RWPE1 (cell line): ENCODE results near the gene MSL3B.

Source experiments
- CTCF ChIA-PET: fragments of 350-600 bp; sonication (Branson Sonifier 250); formaldehyde crosslinking; extraction: SDS; loops from one replicate; lab custom pipeline; 2021; lab: Yijun Ruan, JAX
- POLR2A ChIA-PET: fragments of 400-600 bp; formaldehyde crosslinking; extraction: SDS; loops from one replicate; lab custom pipeline; 2020; ENCODE audit warnings: antibody characterized with exemption; ENCODE audit not compliant: low non-redundant PET; lab: Yijun Ruan, JAX
- DNase-seq: peaks from one replicate; pipeline ENCODE4 v3.0.0; 2012; ENCODE audit warnings: low spot score
- H3K27ac ChIP-seq: fragments of 450-650 bp; 2 replicates; pipeline ENCODE4 v1.5.1; 2017
- TF ChIP-seq, protein P1 (sequence below): fragments of 450-650 bp; conservative IDR thresholded peaks from 2 replicates; pipeline ENCODE4 v1.5.1; 2017; ENCODE audit warnings: low read depth, mild to moderate bottlenecking

The MSL3B gene

DNA sequence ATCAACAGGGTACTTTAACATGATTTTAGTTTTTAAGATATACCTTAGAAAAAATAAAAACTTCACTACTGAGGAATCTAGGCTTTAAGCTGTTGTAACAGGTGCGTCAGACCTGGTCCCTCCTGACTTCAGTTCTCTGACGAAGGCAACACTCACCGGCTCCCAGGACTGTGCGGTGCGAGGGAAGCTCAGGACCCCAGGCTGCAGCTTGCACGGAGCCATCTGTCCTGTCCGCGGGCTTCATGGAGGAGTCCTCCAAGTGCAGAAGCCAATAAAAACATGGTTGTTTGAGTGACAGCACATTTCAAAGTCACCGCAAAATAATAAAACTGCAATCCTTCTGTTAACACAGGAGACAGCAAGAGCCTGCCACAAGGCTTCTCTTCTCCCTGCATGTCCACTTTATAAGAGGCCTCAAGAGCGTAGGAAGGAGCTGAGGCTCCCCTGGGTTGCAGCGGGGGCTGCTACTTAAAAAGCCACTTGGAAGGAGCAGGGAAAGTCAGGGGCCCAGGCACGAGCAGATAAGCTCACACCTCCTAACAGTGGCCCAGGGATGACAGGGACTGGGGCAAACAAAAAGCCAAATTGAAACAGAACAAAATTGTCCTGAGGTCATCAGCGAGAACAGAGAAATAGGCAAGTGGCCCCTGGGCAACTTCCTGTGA, 18.4 kb downstream of the MSL3B start:
- peak overlapping the region; percentile 26 for H3K27ac ChIP-seq
- POLR2A ChIA-PET = no interaction called here
- TF ChIP-seq, protein P1, sequence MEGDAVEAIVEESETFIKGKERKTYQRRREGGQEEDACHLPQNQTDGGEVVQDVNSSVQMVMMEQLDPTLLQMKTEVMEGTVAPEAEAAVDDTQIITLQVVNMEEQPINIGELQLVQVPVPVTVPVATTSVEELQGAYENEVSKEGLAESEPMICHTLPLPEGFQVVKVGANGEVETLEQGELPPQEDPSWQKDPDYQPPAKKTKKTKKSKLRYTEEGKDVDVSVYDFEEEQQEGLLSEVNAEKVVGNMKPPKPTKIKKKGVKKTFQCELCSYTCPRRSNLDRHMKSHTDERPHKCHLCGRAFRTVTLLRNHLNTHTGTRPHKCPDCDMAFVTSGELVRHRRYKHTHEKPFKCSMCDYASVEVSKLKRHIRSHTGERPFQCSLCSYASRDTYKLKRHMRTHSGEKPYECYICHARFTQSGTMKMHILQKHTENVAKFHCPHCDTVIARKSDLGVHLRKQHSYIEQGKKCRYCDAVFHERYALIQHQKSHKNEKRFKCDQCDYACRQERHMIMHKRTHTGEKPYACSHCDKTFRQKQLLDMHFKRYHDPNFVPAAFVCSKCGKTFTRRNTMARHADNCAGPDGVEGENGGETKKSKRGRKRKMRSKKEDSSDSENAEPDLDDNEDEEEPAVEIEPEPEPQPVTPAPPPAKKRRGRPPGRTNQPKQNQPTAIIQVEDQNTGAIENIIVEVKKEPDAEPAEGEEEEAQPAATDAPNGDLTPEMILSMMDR = no peak
- DNase-seq = no peak
- CTCF ChIA-PET = no interaction called here

DNA sequence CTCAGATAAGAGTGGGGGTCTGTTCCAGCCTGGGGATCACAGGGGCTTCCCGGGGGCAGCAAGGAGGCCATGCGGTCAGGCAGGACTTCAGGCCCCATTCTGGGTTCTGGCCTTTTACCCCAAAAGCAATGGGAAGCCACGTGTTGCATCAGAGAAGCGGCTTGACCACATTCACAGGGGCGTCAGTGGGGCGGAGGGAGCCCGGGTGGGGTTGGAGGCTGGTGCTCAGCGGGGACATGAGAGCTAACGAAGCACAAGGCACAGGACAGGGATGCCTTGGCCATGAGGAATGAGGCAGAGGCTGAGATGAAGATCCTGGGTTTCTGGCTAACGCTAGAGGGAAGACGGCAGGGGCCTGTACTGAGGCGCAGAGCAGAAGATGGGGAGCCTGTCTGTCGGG, 19.9 kb downstream of the MSL3B start:
- ChIA-PET CTCF (no interaction called here), POLR2A (no interaction called here)

DNA sequence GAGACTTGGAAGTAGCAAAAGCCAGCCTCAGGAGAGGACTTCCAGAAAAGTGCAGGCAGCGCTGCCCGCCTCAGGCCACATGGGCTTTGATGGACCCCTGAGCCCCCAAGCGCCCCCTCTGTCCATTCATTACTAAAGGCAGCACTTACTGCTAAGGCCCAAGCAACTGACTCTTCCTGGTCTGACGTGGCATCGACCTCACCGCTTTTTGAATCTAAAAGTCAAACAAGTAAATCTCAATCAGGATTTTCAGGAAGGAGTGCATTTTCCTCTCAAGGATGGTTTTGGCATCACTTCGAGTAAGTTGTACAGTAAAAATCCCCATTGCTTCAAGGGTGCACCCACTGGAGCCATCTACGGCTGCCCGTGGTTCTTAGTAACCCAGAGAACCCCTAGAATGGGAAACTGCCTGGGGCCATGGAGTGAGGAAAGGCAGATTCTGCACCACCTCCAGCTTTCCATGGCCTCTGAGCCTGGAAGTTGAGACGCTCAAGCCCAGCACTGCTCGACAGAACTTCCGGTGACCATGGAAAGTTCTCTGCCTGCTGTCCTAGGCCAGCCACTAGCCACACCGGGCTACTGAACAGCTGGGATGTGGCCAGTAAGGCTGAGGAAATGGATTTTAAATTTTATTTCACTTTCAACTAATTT, 20.8 kb downstream of the MSL3B start:
- no peak for DNase-seq
- peak overlapping the region; percentile 10; the same call in 1 of the 2 replicates for H3K27ac ChIP-seq
- TF ChIP-seq, protein P1 = no peak
- ChIA-PET CTCF (no interaction called here), POLR2A (no interaction called here)

More for the DNA sequence above, 19.9 kb downstream of the MSL3B start:
- TF ChIP-seq, protein P1 = no peak
- H3K27ac ChIP-seq = peak overlapping the region; percentile 26
- DNase-seq = no peak

DNA sequence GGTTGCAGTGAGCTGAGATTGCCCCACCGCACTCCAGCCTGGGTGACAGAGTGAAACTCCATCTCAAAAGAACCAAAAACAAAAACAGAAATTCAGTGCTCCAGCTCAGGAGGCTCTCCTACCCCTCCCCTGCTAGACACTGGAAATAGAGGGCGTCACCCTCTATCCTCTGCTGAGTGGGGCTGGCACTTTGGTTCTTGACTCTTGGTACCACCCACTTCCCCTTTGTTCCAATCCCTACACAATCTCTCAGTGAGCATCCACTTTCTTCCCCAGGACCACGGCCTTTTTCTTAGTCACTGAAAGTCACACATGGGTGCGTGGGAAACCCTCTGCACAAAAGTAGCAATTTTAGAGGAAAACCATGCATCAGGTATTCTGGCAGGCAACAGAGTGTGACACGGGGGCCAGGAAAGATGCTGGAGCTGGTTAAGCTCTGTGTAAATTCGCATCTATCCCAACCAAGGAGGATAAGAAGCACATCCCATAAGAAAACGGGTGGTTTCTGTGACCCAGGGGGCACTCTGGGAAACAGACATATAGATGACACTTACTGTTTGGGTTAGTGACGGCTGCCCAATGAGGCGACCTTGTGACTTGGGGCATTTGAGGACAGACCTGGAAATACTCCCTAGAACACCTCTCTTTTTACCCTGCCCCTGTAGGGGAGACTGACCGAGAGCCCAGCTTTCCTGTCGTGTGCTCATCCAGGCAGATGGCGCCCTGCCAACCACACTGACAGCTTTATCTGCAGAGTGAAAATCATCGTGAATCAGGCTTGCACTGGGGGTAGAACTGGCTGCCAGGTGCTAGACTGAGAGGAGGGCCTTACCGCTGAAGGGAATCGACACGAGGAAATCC, 21.6 kb downstream of the MSL3B start:
- no peak for DNase-seq
- ChIA-PET CTCF (no interaction called here), POLR2A (no interaction called here)
- peak overlapping the region; percentile 10; the same call in 1 of the 2 replicates for H3K27ac ChIP-seq
- TF ChIP-seq, protein P1 = no peak

DNA sequence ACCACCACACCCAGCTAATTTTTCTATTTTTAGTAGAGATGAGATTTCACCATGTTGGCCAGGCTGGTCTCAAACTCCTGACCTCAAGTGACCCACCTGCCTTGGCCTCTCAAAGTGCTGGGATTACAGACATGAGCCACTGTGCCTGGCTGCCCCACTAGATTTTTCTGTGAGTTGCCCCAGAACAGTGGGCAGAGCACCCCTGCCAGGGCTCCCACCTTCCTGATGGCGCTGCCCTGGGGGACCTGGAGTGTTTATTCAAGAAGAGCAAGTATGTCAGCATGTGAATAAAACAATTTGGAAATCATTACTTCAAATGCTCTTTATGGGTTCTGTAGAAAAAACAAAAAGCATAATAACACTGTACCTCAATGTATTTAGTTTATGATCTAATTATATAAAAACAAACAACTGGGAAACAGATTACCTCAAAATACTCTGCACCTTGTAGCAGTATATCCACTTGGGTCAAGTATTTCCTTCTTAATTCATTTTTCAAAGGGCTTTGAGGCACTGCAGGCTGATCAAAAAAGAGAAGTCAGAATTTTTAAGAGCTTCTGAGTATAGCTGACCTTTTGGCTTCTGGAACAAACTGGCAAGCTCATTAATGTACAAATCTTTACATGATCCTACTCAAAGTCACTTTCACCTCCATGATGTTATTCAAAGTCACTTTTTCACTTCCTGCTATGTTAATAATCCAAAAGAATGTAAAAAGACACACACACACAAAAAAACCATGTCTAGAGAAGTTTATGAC, 22.7 kb downstream of the MSL3B start:
- H3K27ac ChIP-seq = peak overlapping the region; percentile 13; the same call in 1 of the 2 replicates
- DNase-seq = no peak
- ChIA-PET POLR2A (no interaction called here), CTCF (no interaction called here)
- TF ChIP-seq, protein P1 = no peak

DNA sequence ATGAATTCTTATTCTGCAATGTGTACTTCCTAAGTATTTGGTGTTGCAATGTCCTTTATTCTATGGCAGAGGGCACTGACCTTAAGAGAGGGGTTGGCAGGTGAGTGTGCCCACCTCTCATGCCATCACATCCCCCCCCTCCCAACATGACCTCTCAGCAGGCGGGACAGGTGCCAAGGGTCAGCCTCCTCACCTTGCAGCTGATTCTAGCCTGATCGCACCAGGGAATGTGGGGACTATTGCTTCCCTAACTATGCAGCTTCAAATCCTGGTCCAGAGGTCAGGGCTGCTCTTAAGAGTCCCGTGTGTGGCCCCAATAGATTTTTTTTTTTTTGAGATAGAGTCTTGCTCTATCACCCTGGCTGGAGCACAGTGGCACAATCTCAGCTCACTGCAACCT, 23.4 kb downstream of the MSL3B start:
- no peak for DNase-seq
- CTCF ChIA-PET = interaction anchor here (0.6 kb wide), 1 partner anchor 18 kb away, joined by 4 read pairs; no protein-coding TSS in a partner anchor
- TF ChIP-seq, protein P1 = no peak
- peak overlapping the region; percentile 13; the same call in 1 of the 2 replicates for H3K27ac ChIP-seq
- POLR2A ChIA-PET = interaction anchor here (0.7 kb wide), 1 partner anchor 1446 kb away, joined by 3 read pairs; no protein-coding TSS in a partner anchor
